Epithelial cell of proximal tubule (primary cell): Measurements from ENCODE around the gene FCHSD2. TPM values are rescaled to one million over a fixed set of nuclear protein-coding genes. Genes with fewer than 3 reads are reported as not detected.
"Not testable (repeated sequence)": the region's sequence is repeated elsewhere in the genome, so short reads cannot be mapped to it uniquely, and the experiment has no call there.

ENCODE experiments used
- DNase-seq: peaks from one replicate; pipeline ENCODE4 v3.0.0-alpha.2; 2011; ENCODE audit warnings: low read depth
- H3K4me3 ChIP-seq: 2 replicates; pipeline ENCODE4 v1.5.1; 2011; ENCODE audit warnings: low read depth, mild to moderate bottlenecking, low read length
- total RNA-seq: library from RNA; depleted of rRNA; stranded (reverse); fragments of >200 nt; gene quantifications from 2 replicates; pipeline ENCODE4 v1.2.3, GENCODE V29; 2015
- TF ChIP-seq, protein P1 (sequence below): conservative IDR thresholded peaks from 2 replicates; pipeline ENCODE4 v1.5.1; 2012; ENCODE audit warnings: low read depth, mild to moderate bottlenecking, low read length

The FCHSD2 gene
- total RNA-seq, 1 donor from 2014 or later: 8.8 TPM

- TF ChIP-seq, protein P1, sequence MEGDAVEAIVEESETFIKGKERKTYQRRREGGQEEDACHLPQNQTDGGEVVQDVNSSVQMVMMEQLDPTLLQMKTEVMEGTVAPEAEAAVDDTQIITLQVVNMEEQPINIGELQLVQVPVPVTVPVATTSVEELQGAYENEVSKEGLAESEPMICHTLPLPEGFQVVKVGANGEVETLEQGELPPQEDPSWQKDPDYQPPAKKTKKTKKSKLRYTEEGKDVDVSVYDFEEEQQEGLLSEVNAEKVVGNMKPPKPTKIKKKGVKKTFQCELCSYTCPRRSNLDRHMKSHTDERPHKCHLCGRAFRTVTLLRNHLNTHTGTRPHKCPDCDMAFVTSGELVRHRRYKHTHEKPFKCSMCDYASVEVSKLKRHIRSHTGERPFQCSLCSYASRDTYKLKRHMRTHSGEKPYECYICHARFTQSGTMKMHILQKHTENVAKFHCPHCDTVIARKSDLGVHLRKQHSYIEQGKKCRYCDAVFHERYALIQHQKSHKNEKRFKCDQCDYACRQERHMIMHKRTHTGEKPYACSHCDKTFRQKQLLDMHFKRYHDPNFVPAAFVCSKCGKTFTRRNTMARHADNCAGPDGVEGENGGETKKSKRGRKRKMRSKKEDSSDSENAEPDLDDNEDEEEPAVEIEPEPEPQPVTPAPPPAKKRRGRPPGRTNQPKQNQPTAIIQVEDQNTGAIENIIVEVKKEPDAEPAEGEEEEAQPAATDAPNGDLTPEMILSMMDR: no peak
- no peak overlapping the region for H3K4me3 ChIP-seq
- no peak for DNase-seq
Observed at GRCh38 chr11:73135346-73136284, 6.5 kb downstream of the FCHSD2 start.

DNA sequence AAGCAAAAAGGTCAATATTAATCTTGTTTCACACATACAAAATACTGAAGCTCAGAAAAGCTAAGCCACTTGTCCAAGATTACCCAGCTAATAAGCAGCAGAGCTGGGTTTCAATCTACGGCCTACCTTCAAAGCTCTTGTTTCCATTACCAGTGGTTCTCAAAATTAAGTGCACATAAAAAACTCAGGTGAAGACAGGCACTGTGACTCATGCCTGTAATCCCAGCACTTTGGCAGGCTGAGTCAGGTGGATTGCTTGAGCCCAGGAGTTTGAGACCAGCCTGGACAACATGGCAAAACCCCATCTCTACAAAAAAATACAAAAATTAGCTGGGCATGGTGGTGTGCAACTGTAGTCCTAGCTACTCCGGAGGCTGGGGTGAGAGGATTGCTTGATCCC is 9.8 kb downstream of the FCHSD2 start:
- not testable (repeated sequence) for DNase-seq, H3K4me3 ChIP-seq

- no peak for DNase-seq
- H3K4me3 ChIP-seq: no peak overlapping the region
- TF ChIP-seq, protein P1: no peak
Observed at GRCh38 chr11:73130181-73130580, 11.9 kb downstream of the FCHSD2 start.

- TF ChIP-seq, protein P1: no peak
- no peak overlapping the region for H3K4me3 ChIP-seq
- no peak for DNase-seq
Observed at GRCh38 chr11:73129198-73129597, 12.9 kb downstream of the FCHSD2 start.

DNA sequence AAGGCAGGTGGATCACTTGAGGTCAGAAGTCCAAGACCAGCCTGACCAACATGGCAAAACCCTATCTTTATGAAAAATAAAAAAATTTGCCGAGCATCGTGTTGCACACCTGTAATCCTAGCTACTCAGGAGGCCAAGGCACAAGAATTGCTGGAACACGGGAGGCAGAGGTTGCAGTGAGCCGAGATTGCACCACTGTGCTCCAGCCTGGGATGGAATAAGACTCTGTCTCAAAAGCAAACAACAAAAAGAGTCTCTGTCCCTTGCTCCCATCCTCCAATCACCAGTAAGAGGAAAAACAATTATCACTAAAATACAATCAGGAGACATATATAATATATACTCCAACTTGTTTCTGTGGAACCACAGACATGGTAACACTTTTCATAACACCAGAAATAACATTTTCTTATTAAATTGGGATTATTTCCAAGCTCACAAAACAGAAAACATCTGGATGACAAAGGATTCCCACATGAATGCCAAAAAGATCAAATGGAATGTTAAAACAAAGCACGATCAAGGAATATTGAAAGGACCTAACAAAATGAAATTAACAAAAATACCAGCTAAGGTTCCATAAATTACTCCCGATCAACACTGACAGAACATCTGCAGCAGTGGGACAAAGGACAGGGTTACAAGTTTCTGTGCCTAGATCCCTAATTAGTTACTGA is 15.2 kb downstream of the FCHSD2 start:
- TF ChIP-seq, protein P1: no peak
- no peak for DNase-seq
- no peak overlapping the region for H3K4me3 ChIP-seq

GRCh38 chr11:73124800-73125199 is 17.3 kb downstream of the FCHSD2 start:
- no peak overlapping the region for H3K4me3 ChIP-seq
- DNase-seq: no peak
- TF ChIP-seq, protein P1: no peak

DNA sequence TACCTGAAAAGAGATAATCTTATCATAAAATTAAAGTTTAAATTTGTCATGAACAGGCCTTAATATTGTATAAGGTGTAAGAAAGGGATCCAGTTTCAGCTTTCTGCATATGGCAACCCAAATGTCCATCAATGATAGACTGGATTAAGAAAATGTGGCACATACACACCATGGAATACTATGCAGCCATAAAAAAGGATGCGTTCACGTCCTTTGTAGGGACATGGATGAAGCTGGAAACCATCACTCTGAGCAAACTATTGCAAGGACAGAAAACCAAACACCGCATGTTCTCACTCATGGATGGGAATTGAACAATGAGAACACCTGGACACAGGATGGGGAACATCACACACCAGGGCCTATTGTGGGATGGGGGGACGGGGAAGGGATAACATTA is 18.2 kb downstream of the FCHSD2 start:
- DNase-seq, H3K4me3 ChIP-seq: not testable (repeated sequence)

GRCh38 chr11:73121692-73122091 is 20.4 kb downstream of the FCHSD2 start:
- no peak for DNase-seq
- TF ChIP-seq, protein P1: no peak

More at GRCh38 chr11:73121692-73122091, 20.4 kb downstream of the FCHSD2 start:
- no peak overlapping the region for H3K4me3 ChIP-seq
